A549 (cell line): ENCODE measurements around the gene IFITM5. TPM values are rescaled to one million over a fixed set of nuclear protein-coding genes. Genes with fewer than 3 reads are reported as not detected.

Source experiments
- ATAC-seq, 2 experiments: fragments of 200-7000 bp in 1 of 2; fragments of >200 bp in 1 of 2; cut with Nextera tagmentation in 1 of 2; cut with Tn5 transposase in 1 of 2; 3 replicates each; pipeline versions ENCODE4 v1.8.0 to v1.9.1; 2018 to 2020; ENCODE audit warnings: mild to moderate bottlenecking in 1 of 2, moderate library complexity in 1 of 2
- CTCF ChIA-PET: fragments of 300-600 bp; sonication (Branson Sonifier 250); formaldehyde crosslinking; extraction: SDS; loops from one replicate; lab custom pipeline; 2021; ENCODE audit warnings: antibody characterized with exemption, inconsistent platforms; lab: Yijun Ruan, JAX
- POLR2A ChIA-PET: fragments of 350-600 bp; formaldehyde crosslinking; extraction: SDS; loops from one replicate; lab custom pipeline; 2021; ENCODE audit warnings: antibody characterized with exemption, inconsistent platforms; lab: Yijun Ruan, JAX
- DNase-seq, 2 experiments: peaks; one replicate each; pipeline versions ENCODE4 v3.0.0 to v3.0.0-alpha.2; 2011 to 2016; ENCODE audit warnings: low read depth in 1 of 2, low spot score in 1 of 2
- FAIRE-seq: peaks from 2 replicates; lab custom pipeline; 2011; peaks lifted over from hg19 to GRCh38; lab: Jason Lieb, UNC
- H3K27ac ChIP-seq, 2 experiments: fragments of >200 bp; sonication (Bioruptor Twin); formaldehyde crosslinking; 3 replicates each; pipeline ENCODE4 v1.5.1; 2016 to 2017
- H3K4me1 ChIP-seq: fragments of >200 bp; sonication (Bioruptor Twin); formaldehyde crosslinking; 3 replicates; pipeline ENCODE4 v1.6.1; 2016
- H3K4me2 ChIP-seq: fragments of >200 bp; sonication (Bioruptor Twin); formaldehyde crosslinking; 3 replicates; pipeline ENCODE4 v1.6.1; 2016
- H3K4me3 ChIP-seq: fragments of >200 bp; sonication (Bioruptor Twin); formaldehyde crosslinking; 3 replicates; pipeline ENCODE4 v1.5.1; 2016
- H3K9me3 ChIP-seq: fragments of >200 bp; sonication (Bioruptor Twin); formaldehyde crosslinking; 3 replicates; pipeline ENCODE4 v1.6.1; 2016
- CBX2 ChIP-seq: fragments of 200-600 bp; sonication (generic); IDR thresholded peaks from 2 replicates; pipeline ENCODE4 v1.6.1; 2016; ENCODE audit warnings: low read depth, mild to moderate bottlenecking, borderline replicate concordance
- CEBPB ChIP-seq, 2 experiments: fragments of >200 bp in 1 of 2; sonication (Bioruptor Twin) in 1 of 2; formaldehyde crosslinking in 1 of 2; IDR thresholded peaks; 2 replicates each; pipeline ENCODE4 v1.6.1; 2012 to 2016
- EHMT2 ChIP-seq: fragments of 200-600 bp; sonication (generic); IDR thresholded peaks from 2 replicates; pipeline ENCODE4 v1.6.1; 2016; ENCODE audit warnings: antibody characterized with exemption, low read depth, mild to moderate bottlenecking, moderate library complexity
- EP300 ChIP-seq, 2 experiments: fragments of >200 bp; sonication (Bioruptor Twin); formaldehyde crosslinking; IDR thresholded peaks; 2 replicates in 1 of 2; 3 replicates in 1 of 2; pipeline ENCODE4 v1.6.1; 2016 to 2017
- ESRRA ChIP-seq: fragments of 150-350 bp; IDR thresholded peaks from 2 replicates; pipeline ENCODE4 v1.6.1; 2014; ENCODE audit warnings: mild to moderate bottlenecking, low read length, borderline replicate concordance
- FOSL2 ChIP-seq, 2 experiments: fragments of 450-650 bp in 1 of 2; fragments of >200 bp in 1 of 2; sonication (Bioruptor Twin) in 1 of 2; formaldehyde crosslinking; IDR thresholded peaks; 2 replicates each; pipeline versions ENCODE4 v1.5.0 to v1.6.1; 2016 to 2020; ENCODE audit warnings: mild to moderate bottlenecking in 1 of 2, moderate library complexity in 1 of 2
- HOXB5 ChIP-seq: fragments of 250-450 bp; sonication (Bioruptor Pico); IDR thresholded peaks from 2 replicates; pipeline ENCODE4 v1.5.0; 2020; ENCODE audit warnings: mild to moderate bottlenecking, moderate library complexity
- JUN ChIP-seq, 2 experiments: fragments of >200 bp; sonication (Bioruptor Twin); formaldehyde crosslinking; IDR thresholded peaks; 2 replicates in 1 of 2; 3 replicates in 1 of 2; pipeline ENCODE4 v1.6.1; 2016 to 2017
- JUNB ChIP-seq: fragments of >200 bp; sonication (Bioruptor Twin); formaldehyde crosslinking; IDR thresholded peaks from 2 replicates; pipeline ENCODE4 v1.6.1; 2016
- MAZ ChIP-seq: fragments of 150-350 bp; IDR thresholded peaks from 2 replicates; pipeline ENCODE4 v1.6.1; 2014; ENCODE audit warnings: antibody characterized with exemption, low read depth, low read length, borderline replicate concordance
- POLR2AphosphoS2 ChIP-seq: conservative IDR thresholded peaks from 2 replicates; pipeline ENCODE4 v1.6.1; 2012; ENCODE audit warnings: low read length, improper control_type of control experiment, inconsistent platforms
- RAD21 ChIP-seq, 2 experiments: fragments of >200 bp in 1 of 2; sonication (Bioruptor Twin) in 1 of 2; formaldehyde crosslinking in 1 of 2; IDR thresholded peaks in 1 of 2; conservative IDR thresholded peaks in 1 of 2; 2 replicates in 1 of 2; 3 replicates in 1 of 2; pipeline ENCODE4 v1.6.1; 2012 to 2018; ENCODE audit warnings: inconsistent platforms in 1 of 2
- RNF2 ChIP-seq: fragments of 200-600 bp; sonication (generic); IDR thresholded peaks from 2 replicates; pipeline ENCODE4 v1.6.1; 2016; ENCODE audit warnings: low read depth, mild to moderate bottlenecking, antibody characterized with exemption, moderate library complexity, borderline replicate concordance
- TFCP2L1 ChIP-seq: fragments of 250-450 bp; sonication (Bioruptor Pico); IDR thresholded peaks from 2 replicates; pipeline ENCODE4 v1.5.0; 2021; ENCODE audit warnings: mild to moderate bottlenecking
- ZFP36 ChIP-seq: fragments of 450-650 bp; IDR thresholded peaks from 2 replicates; pipeline ENCODE4 v1.6.1; 2014; ENCODE audit warnings: borderline replicate concordance; ENCODE audit not compliant: partially characterized antibody
- WGBS: methylation state at CpG from one replicate; pipeline ENCODE4 v1.1.6; 2017; ENCODE audit errors: missing lambda C conversion rate; 5-methylcytosine and 5-hydroxymethylcytosine counted together
- polyA plus RNA-seq, 4 experiments: library from polyadenylated mRNA; depleted of rRNA in 3 of 4; stranded (reverse); fragments of >200 nt; fragmentation: RNase III in 1 of 4; extraction: RNeasy Plus Mini Kit Qiagen cat#74134 plus additional on column Dnase treatment in 1 of 4; gene quantifications; 2 replicates in 3 of 4; 3 replicates in 1 of 4; pipeline ENCODE4 v1.2.3, GENCODE V29; 2011 to 2017
- TF ChIP-seq, protein P1 (sequence below): fragments of 450-650 bp; IDR thresholded peaks from 2 replicates; pipeline ENCODE4 v1.6.1; 2014; ENCODE audit warnings: antibody characterized with exemption
- TF ChIP-seq, protein P2 (sequence below): IDR thresholded peaks from 2 replicates; pipeline ENCODE4 v1.6.1; 2012; ENCODE audit warnings: low read depth, borderline replicate concordance
- TF ChIP-seq, protein P3 (sequence below): fragments of 200-600 bp; sonication (generic); IDR thresholded peaks from 2 replicates; pipeline ENCODE4 v1.6.1; 2016; ENCODE audit warnings: antibody characterized with exemption, mild to moderate bottlenecking, moderate library complexity
- TF ChIP-seq, protein P4 (sequence below): fragments of >200 bp; sonication (Bioruptor Twin); formaldehyde crosslinking; IDR thresholded peaks from 2 replicates; pipeline ENCODE4 v1.6.1; 2016
- TF ChIP-seq, protein P5 (sequence below): IDR thresholded peaks from 2 replicates; pipeline ENCODE4 v1.6.1; 2012
- TF ChIP-seq, protein P6 (sequence below): fragments of 250-450 bp; sonication (Bioruptor Pico); IDR thresholded peaks from 2 replicates; pipeline ENCODE4 v1.5.0; 2020; ENCODE audit warnings: low read depth, mild to moderate bottlenecking, moderate library complexity
- TF ChIP-seq, protein P7 (sequence below): fragments of >200 bp; sonication (Bioruptor Twin); formaldehyde crosslinking; IDR thresholded peaks from 3 replicates; pipeline ENCODE4 v1.6.1; 2016

The IFITM5 gene
- polyA plus RNA-seq, 2 of the 4 experiments (the other 2 are of a cell fraction) = not detected

DNA sequence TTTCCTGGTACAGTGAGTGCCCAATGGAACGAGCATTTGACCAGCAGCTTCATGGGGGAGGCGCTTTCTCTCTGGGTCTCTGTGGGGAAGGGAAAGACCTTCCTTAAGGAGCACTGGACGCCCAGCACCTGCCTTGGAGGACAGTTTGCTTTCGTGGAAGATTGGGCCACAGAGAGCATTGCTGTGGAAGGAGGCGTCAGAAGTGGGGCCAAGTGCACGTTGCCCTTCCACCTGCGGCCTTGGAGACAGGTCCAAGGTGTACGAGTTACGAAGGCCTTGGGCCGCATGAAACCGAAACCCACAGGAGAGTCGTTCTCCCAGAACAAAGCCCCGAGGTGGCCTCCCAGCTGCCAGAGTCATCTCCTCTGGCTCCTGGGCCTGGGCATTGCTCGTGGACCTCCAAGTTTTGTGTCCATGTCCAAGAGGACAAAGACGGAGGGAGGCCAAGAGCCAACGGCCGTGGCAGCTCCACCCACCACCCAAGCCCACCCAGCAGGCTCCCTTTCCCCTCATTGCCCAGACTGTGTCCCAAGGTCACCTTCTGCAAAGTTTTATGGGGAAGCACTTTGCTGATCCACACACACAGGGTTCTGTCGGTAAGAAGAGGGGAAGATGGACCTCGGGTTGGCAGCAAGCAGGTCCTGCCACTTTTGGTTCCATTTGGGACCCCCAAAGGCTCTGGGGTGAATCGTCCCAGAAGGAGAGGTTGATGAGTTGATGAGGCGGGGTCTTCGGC is 27.0 kb downstream of the IFITM5 start:
- DNase-seq (no peak), FAIRE-seq (no peak), ATAC-seq (no peak)
- WGBS = 65% methylated on average over 22 of the region's 22 CpGs
- H3K4me1 ChIP-seq = peaks cover 7% of the 10 kb centered on the region
- no peaks in the 10 kb centered on the region; the same call in 2 of the 3 replicates for H3K9me3 ChIP-seq
- no peak overlapping the region for H3K4me3 ChIP-seq
- ChIA-PET POLR2A (no interaction called here), CTCF (interaction anchor here (0.9 to 2.4 kb wide), 2 partner anchors 22 to 33 kb away, joined by 4 to 9 read pairs; no protein-coding TSS in a partner anchor)
- no peak overlapping the region for H3K4me2 ChIP-seq
- TF ChIP-seq CEBPB (IDR thresholded peaks at IDR 0.05) (no peak), POLR2AphosphoS2 (no peak), FOSL2 (IDR thresholded peaks at IDR 0.05) (no peak), FOSL2 (CRISPR knock-in tag; IDR thresholded peaks at IDR 0.05) (no peak)
- TF ChIP-seq, protein P1, sequence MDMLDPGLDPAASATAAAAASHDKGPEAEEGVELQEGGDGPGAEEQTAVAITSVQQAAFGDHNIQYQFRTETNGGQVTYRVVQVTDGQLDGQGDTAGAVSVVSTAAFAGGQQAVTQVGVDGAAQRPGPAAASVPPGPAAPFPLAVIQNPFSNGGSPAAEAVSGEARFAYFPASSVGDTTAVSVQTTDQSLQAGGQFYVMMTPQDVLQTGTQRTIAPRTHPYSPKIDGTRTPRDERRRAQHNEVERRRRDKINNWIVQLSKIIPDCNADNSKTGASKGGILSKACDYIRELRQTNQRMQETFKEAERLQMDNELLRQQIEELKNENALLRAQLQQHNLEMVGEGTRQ = no peak
- H3K27ac ChIP-seq = no peak overlapping the region

DNA sequence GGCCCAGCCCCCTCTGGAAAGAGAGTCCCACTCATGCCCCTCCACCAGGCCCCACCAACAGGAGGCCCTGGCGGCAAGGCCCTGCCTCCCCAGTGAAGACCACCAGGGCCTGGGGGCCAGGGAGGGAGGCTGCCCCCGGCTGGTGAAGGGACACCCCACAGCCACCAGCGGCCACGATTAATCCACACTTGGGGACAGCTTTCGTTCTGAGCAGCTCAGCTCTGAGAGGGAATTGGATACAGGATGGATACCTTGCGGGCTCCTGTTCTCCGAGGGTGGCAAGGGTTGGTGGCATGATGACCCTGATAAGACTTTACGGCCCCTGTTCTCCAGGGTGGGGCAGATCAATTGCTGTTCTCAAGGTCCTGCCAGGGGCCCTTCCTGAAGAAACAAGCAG is 28.0 kb downstream of the IFITM5 start:
- Histone ChIP-seq H3K4me2 (no peak overlapping the region), H3K9me3 (no peaks in the 10 kb centered on the region; the same call in 2 of the 3 replicates), H3K4me3 (no peak overlapping the region), H3K4me1 (peaks cover 7% of the 10 kb centered on the region), H3K27ac (no peak overlapping the region)
- WGBS = 84% methylated on average over 8 of the region's 8 CpGs
- TF ChIP-seq JUN (IDR thresholded peaks at IDR 0.05) (no peak), EHMT2 (no peak)
- TF ChIP-seq, protein P2, sequence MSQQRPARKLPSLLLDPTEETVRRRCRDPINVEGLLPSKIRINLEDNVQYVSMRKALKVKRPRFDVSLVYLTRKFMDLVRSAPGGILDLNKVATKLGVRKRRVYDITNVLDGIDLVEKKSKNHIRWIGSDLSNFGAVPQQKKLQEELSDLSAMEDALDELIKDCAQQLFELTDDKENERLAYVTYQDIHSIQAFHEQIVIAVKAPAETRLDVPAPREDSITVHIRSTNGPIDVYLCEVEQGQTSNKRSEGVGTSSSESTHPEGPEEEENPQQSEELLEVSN = no peak
- DNase-seq (no peak), ATAC-seq (no peak), FAIRE-seq (no peak)
- POLR2A ChIA-PET = no interaction called here
- CTCF ChIA-PET = interaction anchor here (0.8 to 2.4 kb wide), 4 partner anchors 9 to 77 kb away, joined by 3 to 9 read pairs (median 4); no protein-coding TSS in a partner anchor

DNA sequence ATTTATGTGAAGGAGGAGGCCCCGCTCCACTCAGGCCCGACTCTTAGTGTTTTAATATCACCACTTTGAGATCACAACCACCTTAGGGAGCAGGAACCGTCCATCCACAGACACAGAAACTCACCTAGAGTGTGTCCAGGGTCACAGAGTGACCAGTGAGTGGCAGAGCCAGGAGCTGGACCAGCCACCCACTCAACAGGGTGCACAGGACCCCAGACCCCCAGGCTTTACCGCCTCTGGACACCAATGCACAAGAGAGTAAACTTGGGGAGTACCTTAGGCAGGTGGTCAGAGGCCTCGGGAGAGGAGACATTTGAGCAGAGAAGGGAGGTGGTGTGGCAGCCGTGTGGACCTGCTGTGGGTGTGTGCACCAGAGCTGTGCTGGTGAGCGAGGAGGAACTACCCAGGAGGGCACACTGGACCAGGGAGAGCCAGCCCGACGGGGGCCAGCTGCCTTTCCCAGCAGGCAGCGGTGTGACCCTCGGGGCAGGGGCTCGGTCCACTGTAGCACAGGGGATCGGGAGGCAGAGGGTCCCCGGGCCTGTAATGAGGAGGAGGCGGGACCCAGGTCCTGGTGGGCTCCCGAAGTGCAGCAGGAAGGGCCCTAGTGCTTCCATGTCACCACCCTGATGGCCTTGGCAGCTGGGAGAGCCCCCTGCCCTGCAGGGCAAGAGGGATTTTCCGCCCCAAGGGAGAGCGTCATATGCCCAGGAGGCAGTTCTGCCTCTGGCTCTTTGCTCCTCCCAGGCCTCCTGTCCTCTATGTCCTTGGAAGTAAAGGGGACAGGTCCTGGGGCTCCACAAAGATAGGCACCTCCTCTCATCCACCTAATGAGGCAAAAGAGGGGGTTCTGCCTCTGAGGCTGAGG is 28.6 kb downstream of the IFITM5 start:
- Histone ChIP-seq H3K4me2 (no peak overlapping the region), H3K9me3 (peaks cover 6% of the 10 kb centered on the region; the same call in 2 of the 3 replicates), H3K4me3 (no peak overlapping the region), H3K4me1 (peaks cover 7% of the 10 kb centered on the region), H3K27ac (no peak overlapping the region)
- ChIA-PET CTCF (interaction anchor here (0.8 to 2.4 kb wide), 4 partner anchors 10 to 78 kb away, joined by 3 to 9 read pairs (median 4); no protein-coding TSS in a partner anchor), POLR2A (no interaction called here)
- DNase-seq = no peak
- ATAC-seq = no peak
- WGBS = 76% methylated on average over 17 of the region's 18 CpGs
- no peak for FAIRE-seq
- TF ChIP-seq, protein P3, sequence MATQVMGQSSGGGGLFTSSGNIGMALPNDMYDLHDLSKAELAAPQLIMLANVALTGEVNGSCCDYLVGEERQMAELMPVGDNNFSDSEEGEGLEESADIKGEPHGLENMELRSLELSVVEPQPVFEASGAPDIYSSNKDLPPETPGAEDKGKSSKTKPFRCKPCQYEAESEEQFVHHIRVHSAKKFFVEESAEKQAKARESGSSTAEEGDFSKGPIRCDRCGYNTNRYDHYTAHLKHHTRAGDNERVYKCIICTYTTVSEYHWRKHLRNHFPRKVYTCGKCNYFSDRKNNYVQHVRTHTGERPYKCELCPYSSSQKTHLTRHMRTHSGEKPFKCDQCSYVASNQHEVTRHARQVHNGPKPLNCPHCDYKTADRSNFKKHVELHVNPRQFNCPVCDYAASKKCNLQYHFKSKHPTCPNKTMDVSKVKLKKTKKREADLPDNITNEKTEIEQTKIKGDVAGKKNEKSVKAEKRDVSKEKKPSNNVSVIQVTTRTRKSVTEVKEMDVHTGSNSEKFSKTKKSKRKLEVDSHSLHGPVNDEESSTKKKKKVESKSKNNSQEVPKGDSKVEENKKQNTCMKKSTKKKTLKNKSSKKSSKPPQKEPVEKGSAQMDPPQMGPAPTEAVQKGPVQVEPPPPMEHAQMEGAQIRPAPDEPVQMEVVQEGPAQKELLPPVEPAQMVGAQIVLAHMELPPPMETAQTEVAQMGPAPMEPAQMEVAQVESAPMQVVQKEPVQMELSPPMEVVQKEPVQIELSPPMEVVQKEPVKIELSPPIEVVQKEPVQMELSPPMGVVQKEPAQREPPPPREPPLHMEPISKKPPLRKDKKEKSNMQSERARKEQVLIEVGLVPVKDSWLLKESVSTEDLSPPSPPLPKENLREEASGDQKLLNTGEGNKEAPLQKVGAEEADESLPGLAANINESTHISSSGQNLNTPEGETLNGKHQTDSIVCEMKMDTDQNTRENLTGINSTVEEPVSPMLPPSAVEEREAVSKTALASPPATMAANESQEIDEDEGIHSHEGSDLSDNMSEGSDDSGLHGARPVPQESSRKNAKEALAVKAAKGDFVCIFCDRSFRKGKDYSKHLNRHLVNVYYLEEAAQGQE = no peak
- TF ChIP-seq ESRRA (no peak), TFCP2L1 (CRISPR knock-in tag) (no peak), HOXB5 (CRISPR knock-in tag) (no peak), CBX2 (no peak), EP300 (IDR thresholded peaks at IDR 0.05) (no peak), RNF2 (no peak), JUNB (no peak), MAZ (no peak), RAD21 (conservative IDR thresholded peaks at IDR 0.05 in 1 of 2, IDR thresholded peaks at IDR 0.05 in 1 of 2) (no peak), ZFP36 (no peak)
- TF ChIP-seq, protein P4, sequence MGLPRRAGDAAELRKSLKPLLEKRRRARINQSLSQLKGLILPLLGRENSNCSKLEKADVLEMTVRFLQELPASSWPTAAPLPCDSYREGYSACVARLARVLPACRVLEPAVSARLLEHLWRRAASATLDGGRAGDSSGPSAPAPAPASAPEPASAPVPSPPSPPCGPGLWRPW = no peak
- TF ChIP-seq, protein P5, sequence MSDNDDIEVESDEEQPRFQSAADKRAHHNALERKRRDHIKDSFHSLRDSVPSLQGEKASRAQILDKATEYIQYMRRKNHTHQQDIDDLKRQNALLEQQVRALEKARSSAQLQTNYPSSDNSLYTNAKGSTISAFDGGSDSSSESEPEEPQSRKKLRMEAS = no peak
- TF ChIP-seq, protein P6, sequence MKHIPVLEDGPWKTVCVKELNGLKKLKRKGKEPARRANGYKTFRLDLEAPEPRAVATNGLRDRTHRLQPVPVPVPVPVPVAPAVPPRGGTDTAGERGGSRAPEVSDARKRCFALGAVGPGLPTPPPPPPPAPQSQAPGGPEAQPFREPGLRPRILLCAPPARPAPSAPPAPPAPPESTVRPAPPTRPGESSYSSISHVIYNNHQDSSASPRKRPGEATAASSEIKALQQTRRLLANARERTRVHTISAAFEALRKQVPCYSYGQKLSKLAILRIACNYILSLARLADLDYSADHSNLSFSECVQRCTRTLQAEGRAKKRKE = no peak
- TF ChIP-seq, protein P7, sequence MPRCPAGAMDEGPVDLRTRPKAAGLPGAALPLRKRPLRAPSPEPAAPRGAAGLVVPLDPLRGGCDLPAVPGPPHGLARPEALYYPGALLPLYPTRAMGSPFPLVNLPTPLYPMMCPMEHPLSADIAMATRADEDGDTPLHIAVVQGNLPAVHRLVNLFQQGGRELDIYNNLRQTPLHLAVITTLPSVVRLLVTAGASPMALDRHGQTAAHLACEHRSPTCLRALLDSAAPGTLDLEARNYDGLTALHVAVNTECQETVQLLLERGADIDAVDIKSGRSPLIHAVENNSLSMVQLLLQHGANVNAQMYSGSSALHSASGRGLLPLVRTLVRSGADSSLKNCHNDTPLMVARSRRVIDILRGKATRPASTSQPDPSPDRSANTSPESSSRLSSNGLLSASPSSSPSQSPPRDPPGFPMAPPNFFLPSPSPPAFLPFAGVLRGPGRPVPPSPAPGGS = no peak
